Astrocyte of the spinal cord (primary cell): Measurements from ENCODE around the gene SLC39A8.
A peak's percentile ranks its signal among the peaks of the same experiment; 100 is the strongest.
"Not testable (repeated sequence)": the region's sequence is repeated elsewhere in the genome, so short reads cannot be mapped to it uniquely, and the experiment has no call there.

Source experiments
- DNase-seq: peaks from one replicate; pipeline ENCODE4 v3.0.0; 2011; ENCODE audit warnings: low read depth, low spot score
- H3K4me3 ChIP-seq: 2 replicates; pipeline ENCODE4 v1.5.1; 2011; ENCODE audit warnings: low read depth, mild to moderate bottlenecking, low read length, moderate library complexity
- CTCF ChIP-seq: IDR thresholded peaks from 2 replicates; pipeline ENCODE4 v1.5.1; 2012; ENCODE audit warnings: low read depth, mild to moderate bottlenecking, low read length, inconsistent platforms
- in situ Hi-C: cut with HindIII; loops from 2 replicates; pipeline ENCODE4 v1.10.0; 2017; ENCODE audit warnings: low sequenced_read_pairs

The SLC39A8 gene

GRCh38 chr4:102250341-102250740 is 94.9 kb downstream of the SLC39A8 start:
- no peak for DNase-seq
- in situ Hi-C loops: no loop called here
- no peak for TF ChIP-seq CTCF
- no peak overlapping the region for H3K4me3 ChIP-seq

GRCh38 chr4:102247041-102247440 is 98.2 kb downstream of the SLC39A8 start:
- in situ Hi-C loops: no loop called here
- DNase-seq: peak; percentile 76
- TF ChIP-seq CTCF: no peak
- H3K4me3 ChIP-seq: no peak overlapping the region

GRCh38 chr4:102246416-102246815 is 98.9 kb downstream of the SLC39A8 start:
- H3K4me3 ChIP-seq: no peak overlapping the region
- no peak for TF ChIP-seq CTCF
- in situ Hi-C loops: no loop called here
- DNase-seq: no peak

- no peak for DNase-seq
- no peak for TF ChIP-seq CTCF
- in situ Hi-C loops: no loop called here
- no peak overlapping the region for H3K4me3 ChIP-seq
Observed at GRCh38 chr4:102244878-102245535, 100.3 kb downstream of the SLC39A8 start.

- H3K4me3 ChIP-seq, DNase-seq, in situ Hi-C loops: not testable (repeated sequence)
Observed at GRCh38 chr4:102243296-102243695, 102.0 kb downstream of the SLC39A8 start.

- H3K4me3 ChIP-seq: no peak overlapping the region
- DNase-seq: no peak
- TF ChIP-seq CTCF: no peak
- in situ Hi-C loops: no loop called here
Observed at GRCh38 chr4:102234243-102234838, 110.9 kb downstream of the SLC39A8 start.

GRCh38 chr4:102230194-102230593 is 115.1 kb downstream of the SLC39A8 start:
- in situ Hi-C loops: no loop called here
- no peak for TF ChIP-seq CTCF
- DNase-seq: no peak
- H3K4me3 ChIP-seq: no peak overlapping the region
